Activated T-cell treated with anti-CD3 and anti-CD28 coated beads for 4 hours (primary cell): ENCODE data around the gene KCNK4.
A peak's percentile ranks its signal among the peaks of the same experiment; 100 is the strongest.

ENCODE experiments used
- DNase-seq: peaks from one replicate; pipeline ENCODE4 v3.0.0-alpha.2; 2020

KCNK4 gene

GRCh38 chr11:64269540-64270220 is 21.4 kb upstream of the KCNK4 start:
- DNase-seq: peak; percentile 96

GRCh38 chr11:64275031-64275800 is 15.9 kb upstream of the KCNK4 start:
- DNase-seq: no peak

GRCh38 chr11:64275841-64276240 is 15.3 kb upstream of the KCNK4 start:
- DNase-seq: no peak

DNA sequence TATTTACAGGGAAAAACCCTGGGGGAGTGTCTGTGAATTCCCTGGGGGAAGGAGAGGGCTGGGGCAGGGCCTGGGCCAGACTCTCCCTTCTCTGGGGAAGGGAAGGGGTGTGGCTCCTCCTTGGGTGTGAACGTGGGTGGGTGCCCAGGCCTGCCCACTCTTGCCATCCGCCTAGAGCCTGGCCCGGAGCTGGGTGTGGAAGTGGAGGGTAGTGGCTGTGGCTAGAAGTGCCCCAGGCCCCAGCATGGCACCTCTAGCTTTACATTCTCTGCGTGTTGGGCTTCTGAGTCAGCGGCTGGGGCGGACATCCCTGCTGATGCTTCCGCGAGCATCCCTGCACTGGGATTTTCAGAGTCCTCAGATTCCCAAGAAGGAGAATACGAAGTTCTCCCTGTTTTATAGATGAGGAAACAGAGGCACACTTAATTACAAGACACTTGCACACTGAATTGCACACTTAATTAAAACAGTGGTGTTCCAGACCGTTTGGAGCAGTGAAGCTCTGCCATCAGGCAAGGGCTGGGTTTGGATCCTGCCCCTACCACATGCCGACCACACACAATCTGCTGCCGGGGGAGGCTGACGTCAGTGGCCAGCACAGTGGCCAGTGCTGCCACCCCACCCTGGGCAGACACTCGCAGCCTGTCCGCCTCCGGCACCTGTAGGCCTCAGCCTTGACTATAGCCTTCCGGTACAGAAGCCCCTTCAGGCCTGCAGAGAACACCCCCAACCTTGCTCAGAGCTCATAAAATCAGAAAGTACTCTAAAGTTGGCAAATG is 14.3 kb upstream of the KCNK4 start:
- DNase-seq: no peak

DNA sequence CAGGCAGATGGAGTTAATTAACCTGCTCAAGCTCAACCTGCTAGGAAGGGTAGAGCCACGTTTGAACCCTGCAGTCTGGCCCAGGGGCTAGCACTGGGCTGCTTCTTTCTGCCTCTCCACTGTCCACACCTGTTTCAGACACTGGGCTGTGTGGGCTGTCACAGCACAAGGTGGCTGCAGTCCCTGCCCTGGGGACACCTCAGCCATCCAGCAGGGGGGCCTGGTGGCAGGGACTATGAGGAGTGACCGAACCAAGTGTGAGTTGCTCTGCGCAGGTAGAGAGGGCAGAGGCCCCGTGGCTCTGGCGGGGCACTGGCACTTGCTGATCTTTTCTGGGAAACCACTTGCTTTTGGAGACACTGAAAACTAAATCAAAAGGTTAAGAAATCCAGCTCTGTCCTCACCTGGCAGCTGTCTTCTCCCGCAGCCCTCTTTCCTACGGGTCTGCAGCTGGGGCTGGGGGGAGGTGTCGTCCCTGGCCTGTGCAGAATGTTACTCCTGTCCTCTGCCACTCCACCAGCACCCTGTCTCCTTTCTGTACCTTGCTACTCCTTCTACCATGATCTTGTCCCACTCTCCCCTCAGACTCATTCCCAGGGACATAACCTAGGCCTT is 12.4 kb upstream of the KCNK4 start:
- no peak for DNase-seq

DNA sequence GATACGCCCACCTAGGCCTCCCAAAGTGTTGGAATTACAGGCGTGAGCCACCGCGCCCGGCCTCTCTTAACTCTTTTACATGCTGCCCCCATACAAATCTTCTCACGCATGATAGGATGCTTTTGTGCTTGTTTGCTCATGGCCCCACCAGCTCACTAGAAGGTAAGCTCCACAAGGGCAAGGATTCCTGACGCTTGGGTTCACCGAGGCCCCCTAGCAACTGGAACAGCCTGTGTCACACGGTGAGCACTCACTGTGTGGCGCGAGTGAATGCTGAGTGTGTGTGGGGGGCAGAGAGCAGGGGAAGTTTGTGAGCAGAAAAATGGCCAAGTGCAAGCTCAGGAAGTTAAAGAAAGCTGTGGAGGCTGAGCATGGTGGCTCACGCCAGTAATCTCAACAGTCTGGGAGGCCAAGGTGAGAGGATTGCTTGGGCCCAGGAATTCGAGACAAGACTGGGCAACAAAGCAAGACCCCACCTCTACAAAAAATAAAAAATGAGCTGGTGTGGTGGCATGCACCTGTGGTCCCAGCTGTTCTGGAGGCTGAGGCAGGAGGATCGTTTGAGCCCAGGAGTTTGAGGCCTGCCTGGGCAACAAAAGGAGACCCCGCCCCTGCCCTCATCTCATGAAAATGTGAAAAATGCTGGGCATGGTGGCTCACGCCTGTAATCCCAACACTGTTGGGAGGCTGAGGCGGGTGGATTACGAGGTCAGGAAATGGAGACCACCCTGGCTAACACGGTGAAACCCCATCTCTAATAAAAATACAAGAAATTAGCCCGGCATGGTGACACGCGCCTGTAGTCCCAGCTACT is 8.9 kb upstream of the KCNK4 start:
- no peak for DNase-seq

DNA sequence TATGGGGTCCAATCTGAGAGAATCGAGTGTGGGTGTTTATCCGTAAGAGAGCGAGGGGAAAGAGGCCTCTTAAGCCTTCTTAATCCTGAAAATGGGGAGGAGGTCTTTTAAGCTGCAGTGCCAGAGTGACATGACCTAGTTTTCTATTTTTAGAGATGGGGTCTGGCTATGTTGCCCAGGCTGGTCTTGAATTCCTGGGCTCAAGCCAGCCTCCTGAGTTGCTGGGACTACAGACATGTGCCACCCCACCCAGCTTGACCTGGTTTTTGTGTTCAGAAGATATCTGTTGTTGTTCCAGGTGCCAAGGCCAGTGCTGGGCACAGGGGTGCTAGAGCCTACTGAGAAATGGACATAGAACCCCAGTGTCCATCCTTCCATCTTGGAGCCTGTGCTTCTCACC is 8.0 kb upstream of the KCNK4 start:
- no peak for DNase-seq

DNA sequence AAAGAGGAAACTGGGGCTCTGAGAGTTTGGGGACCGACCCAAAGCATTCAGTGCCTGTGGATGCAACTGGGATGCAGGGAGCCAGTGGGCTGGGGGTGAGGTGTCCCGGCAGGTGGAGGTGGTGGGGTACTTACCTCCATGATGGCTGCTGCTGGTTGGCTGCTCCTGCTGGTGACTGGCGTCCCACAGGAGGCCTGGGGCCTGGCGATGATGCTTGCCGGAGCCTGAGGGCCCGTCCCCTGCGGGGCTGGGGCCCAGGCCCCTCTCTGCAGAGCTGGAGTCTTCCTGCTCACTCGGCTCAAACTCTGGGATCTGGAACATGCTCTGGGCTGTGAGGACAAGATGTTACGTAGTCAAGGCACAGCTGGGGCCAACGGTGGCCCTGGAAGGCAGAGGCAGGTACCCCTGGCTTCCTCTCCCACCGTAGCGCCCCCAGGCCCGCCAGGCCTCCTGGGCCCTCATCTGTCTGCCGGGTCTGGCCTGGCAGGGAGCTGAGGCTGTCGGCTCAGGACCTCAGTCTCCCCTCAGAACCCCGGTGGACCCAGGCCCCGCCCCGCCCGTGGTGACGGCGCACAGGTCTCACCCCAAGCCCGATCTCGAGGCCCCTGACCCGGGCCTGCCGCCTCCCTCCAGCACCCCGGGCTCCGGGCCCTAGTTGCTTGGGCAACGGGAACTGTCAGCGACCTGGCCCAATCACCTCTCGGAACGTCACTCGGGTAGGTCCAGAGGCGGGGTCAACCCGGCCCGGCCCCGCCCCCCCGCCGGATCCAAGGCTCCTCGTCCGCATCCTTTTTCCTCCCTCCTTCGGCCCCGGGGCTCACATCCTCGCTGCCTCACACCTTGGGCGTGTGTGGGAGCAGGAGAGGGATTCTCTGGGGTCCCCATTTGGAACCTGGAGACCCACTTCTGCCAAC is 6.8 kb upstream of the KCNK4 start, which contains the start of gene BAD:
TSS of gene BAD (minus strand) at position 618 of the 914 bp plus-strand sequence. CDS start at position 321, 297 bp downstream.
- peak; percentile 90 for DNase-seq

GRCh38 chr11:64284962-64285884 is 5.9 kb upstream of the KCNK4 start, which contains the start of gene GPR137:
Gene GPR137, plus strand, starts transcription at chr11:64285848. Its CDS starts 677 bp downstream, at chr11:64286525.
- peak; percentile 90 for DNase-seq

- DNase-seq: no peak
These were observed 5.0 kb upstream of the KCNK4 start for GRCh38 chr11:64285885-64286800.

DNA sequence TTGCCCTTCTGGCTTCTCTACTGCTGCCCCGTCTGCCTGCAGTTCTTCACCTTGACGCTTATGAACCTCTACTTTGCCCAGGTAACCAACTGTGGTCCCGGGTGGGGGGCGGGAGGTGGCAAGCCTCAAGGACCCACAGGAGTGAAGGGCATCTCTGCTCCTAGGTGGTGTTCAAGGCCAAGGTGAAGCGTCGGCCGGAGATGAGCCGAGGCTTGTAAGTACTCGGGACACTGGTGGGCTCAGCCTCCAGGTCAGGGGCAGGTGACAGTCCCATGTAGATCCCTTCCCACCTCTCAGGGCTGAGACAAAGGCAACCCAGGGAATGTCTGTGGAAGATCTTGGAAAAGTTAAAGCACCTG is 4.3 kb upstream of the KCNK4 start:
- DNase-seq: no peak

DNA sequence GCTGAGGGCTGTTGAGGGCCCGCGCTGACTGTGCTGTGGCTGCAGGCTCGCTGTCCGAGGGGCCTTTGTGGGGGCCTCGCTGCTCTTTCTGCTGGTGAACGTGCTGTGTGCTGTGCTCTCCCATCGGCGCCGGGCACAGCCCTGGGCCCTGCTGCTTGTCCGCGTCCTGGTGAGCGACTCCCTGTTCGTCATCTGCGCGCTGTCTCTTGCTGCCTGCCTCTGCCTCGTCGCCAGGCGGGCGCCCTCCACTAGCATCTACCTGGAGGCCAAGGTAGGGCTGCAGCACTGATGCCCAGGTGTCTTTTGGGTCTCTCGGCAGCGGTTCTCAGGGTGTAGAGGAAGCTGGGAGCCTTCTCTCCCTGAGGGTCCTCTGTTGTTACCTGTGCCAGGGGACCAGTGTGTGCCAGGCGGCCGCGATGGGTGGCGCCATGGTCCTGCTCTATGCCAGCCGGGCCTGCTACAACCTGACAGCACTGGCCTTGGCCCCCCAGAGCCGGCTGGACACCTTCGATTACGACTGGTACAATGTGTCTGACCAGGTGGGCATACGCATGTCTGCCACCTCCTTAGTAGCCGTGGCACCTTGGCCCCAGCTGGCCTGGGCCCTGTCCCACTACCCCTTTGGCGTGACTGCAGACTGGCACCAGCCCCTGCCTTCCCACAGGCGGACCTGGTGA is 3.3 kb upstream of the KCNK4 start:
- no peak for DNase-seq

DNA sequence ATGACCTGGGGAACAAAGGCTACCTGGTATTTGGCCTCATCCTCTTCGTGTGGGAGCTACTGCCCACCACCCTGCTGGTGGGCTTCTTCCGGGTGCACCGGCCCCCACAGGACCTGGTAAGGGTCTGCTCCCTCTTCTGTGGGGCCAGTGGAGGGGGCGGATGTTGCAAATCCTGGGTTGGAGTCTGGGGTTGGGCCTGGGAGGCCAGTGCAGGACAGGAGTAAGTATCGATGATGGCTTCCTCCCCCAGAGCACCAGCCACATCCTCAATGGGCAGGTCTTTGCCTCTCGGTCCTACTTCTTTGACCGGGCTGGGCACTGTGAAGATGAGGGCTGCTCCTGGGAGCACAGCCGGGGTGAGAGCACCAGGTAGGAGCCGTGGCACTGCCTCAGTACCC is 2.8 kb upstream of the KCNK4 start:
- no peak for DNase-seq

DNA sequence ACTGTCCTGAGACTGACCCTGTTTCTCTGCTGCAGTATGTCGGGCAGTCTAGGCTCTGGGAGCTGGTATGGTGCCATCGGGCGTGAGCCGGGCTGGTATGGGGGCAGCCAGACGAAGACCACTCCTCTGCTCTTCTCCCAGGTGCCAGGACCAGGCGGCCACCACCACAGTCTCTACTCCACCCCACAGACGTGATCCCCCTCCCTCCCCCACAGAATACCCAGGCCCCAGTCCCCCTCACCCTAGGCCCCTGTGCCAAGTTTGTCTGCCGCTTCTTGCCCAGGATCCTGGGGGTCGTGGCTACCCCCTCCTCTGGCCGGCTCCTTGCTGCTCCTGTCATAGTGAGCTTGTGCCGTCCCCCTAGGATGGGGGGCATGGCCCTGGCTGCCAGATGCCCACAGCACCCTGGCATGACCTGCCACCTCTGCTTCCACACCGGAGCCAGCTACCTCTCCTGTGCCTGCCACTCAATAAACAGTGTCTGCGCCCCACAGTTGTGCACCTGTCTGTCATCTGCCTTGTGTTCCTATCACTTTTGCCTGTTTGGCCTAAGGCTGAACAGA is 2.0 kb upstream of the KCNK4 start:
- no peak for DNase-seq

- DNase-seq: no peak
These were observed 495 bp upstream of the KCNK4 start for GRCh38 chr11:64290352-64291261.

DNA sequence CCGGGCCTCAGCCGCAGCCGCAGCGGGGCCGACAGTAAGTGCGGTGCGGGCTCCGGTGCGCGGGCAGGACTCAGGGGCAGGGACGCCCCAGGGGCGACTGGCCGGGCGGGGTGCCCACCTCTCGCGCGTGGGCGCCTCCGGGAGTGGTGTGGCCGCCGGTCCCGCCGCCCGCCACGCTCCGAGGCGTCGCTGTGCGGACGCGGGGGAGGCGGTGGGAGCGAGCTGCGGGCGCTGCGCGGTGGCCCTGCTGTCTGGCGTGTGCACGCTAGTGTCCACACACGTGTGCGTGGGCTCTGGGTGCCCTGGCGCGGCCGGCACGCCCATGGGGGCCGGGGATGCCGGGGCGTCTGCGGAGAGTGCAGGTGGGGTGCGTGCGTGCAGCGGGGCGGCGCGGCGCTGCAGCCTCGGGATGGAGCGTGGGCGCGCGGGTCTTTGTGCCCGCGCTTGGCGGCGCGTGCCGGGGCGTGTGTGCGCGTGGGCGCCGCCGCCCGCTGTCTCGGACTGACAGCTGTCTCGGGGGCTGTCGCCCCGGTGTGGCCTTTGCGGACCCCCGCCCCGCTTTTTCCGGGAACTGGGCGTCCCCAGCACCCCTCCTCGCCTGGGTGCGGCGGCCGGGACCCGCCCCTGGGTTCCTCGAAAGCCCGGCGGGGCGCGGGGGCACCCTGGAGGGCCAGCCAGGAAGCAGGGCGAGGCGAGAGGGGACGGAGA is 804 bp downstream of the KCNK4 start:
- DNase-seq: no peak
